Activated B cell treated with CpG ODN at 0.5 μM for 24 hours (primary cell): ENCODE results near the gene DPY30. TPM values are rescaled to one million over a fixed set of nuclear protein-coding genes. Genes with fewer than 3 reads are reported as not detected.
A peak's percentile ranks its signal among the peaks of the same experiment; 100 is the strongest.

Experiments used
- ATAC-seq: fragments of 200-7000 bp; cut with Tn5 transposase; one replicate; pipeline ENCODE4 v1.10.0; 2021; ENCODE audit warnings: low read depth, mild to moderate bottlenecking, moderate library complexity
- CTCF ChIA-PET: fragments of 350-600 bp; sonication (Branson Sonifier 250); formaldehyde crosslinking; loops from one replicate; lab custom pipeline; 2021; ENCODE audit warnings: antibody characterized with exemption; lab: Charles Lee
- POLR2A ChIA-PET: fragments of 350-600 bp; sonication (Branson Sonifier 250); formaldehyde crosslinking; loops from one replicate; lab custom pipeline; 2021; ENCODE audit warnings: antibody characterized with exemption; lab: Charles Lee
- DNase-seq: peaks from one replicate; pipeline ENCODE4 v3.0.0; 2022
- H3K27ac Mint-ChIP-seq: one replicate; pipeline ENCODE4 v1.8.0; 2020; ENCODE audit warnings: mixed read lengths
- H3K27me3 Mint-ChIP-seq: one replicate; pipeline ENCODE4 v1.8.0; 2021; ENCODE audit warnings: mixed read lengths
- H3K36me3 Mint-ChIP-seq: one replicate; pipeline ENCODE4 v1.8.0; 2021; ENCODE audit warnings: low read depth, mixed read lengths
- H3K4me1 Mint-ChIP-seq: one replicate; pipeline ENCODE4 v1.8.0; 2021; ENCODE audit warnings: mixed read lengths
- H3K4me3 Mint-ChIP-seq: one replicate; pipeline ENCODE4 v1.8.0; 2020; ENCODE audit warnings: mild to moderate bottlenecking, mixed read lengths
- H3K9me3 Mint-ChIP-seq: one replicate; pipeline ENCODE4 v1.8.0; 2020; ENCODE audit warnings: mixed read lengths
- intact Hi-C: fragments of 100-400 bp; cut with micrococcal nuclease; formaldehyde crosslinking; loops from one replicate; pipeline ENCODE4 v1.15.1; 2024
- total RNA-seq: library from RNA; stranded (reverse); gene quantifications from 2 replicates; pipeline ENCODE4 v1.2.3, GENCODE V29; 2022
- TF ChIP-seq, protein P1 (sequence below): fragments of 200-600 bp; IDR thresholded peaks from one replicate; pipeline ENCODE4 v1.8.0; 2022; ENCODE audit warnings: antibody characterized with exemption, mild to moderate bottlenecking

The DPY30 gene
- total RNA-seq, 1 donor from 2014 or later = 36.2 TPM

DNA sequence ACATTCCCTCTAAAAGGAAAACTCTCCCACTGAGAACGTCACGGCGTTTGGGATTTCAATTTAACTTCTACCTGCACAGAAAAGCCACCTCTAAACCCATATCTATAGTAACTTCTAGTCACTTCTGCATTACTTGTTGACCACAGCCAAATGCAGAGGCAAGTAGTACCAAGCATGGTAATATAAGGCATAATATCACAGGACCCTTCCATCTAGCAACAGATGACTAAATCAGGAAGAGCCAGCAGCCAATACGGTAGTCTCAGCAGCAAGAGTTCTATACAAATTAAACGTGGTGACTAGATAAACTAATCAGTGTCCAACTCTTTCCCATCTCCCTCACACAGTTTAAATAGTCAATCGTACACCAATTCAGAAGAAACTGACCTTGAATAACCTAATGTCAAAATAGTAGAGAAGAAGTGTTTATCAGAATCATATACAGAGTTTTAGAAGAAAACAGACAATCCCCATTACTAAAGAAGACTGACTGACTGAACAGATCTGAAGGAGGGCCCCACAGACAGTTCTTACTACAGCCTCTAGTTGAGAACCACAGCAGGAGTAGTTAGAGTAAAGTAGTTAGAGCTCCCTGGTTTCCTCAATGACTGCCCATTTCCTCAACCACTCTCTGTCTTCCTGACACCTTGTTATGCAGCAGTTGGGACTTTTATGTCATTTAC, 58.8 kb downstream of the DPY30 start:
- intact Hi-C loops = loop anchor here (1.0 to 2.0 kb wide), 3 partner anchors 14 to 30 kb away; partner anchors contain the start of gene MEMO1
- peak overlapping the region; percentile 56 for H3K4me3 Mint-ChIP-seq
- H3K27me3 Mint-ChIP-seq = no peaks in the 10 kb centered on the region
- TF ChIP-seq, protein P1, sequence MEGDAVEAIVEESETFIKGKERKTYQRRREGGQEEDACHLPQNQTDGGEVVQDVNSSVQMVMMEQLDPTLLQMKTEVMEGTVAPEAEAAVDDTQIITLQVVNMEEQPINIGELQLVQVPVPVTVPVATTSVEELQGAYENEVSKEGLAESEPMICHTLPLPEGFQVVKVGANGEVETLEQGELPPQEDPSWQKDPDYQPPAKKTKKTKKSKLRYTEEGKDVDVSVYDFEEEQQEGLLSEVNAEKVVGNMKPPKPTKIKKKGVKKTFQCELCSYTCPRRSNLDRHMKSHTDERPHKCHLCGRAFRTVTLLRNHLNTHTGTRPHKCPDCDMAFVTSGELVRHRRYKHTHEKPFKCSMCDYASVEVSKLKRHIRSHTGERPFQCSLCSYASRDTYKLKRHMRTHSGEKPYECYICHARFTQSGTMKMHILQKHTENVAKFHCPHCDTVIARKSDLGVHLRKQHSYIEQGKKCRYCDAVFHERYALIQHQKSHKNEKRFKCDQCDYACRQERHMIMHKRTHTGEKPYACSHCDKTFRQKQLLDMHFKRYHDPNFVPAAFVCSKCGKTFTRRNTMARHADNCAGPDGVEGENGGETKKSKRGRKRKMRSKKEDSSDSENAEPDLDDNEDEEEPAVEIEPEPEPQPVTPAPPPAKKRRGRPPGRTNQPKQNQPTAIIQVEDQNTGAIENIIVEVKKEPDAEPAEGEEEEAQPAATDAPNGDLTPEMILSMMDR = no peak
- H3K4me1 Mint-ChIP-seq = peaks cover 34% of the 10 kb centered on the region
- peaks cover 11% of the 10 kb centered on the region for H3K36me3 Mint-ChIP-seq
- POLR2A ChIA-PET = interaction anchor here (0.9 kb wide), 1 partner anchor 59 kb away, joined by 4 read pairs; the partner anchor contains the start of gene DPY30
- H3K9me3 Mint-ChIP-seq = no peaks in the 10 kb centered on the region
- ATAC-seq (peak; percentile 99), DNase-seq (no peak)
- CTCF ChIA-PET = no interaction called here
- peak overlapping the region; percentile 87 for H3K27ac Mint-ChIP-seq

DNA sequence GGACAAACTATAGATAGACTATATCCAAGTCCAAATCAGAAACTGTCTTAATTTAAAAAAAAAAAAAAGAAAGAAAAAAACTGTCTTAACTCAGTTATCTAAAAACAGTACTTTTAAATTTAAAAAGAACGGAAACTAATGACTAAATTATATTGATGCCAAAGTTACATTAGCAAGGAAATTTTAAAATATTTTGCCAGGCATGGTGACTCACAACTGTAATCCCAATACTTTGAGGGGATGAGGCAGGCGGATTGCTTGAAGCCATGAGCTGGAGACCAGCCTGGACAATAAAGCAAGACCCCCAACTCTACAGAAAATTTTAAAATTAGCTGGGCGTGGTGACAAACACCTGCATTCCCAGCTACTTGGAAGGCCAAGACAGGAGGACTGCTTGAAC, 59.6 kb downstream of the DPY30 start:
- DNase-seq = no peak
- Mint-ChIP-seq H3K9me3 (no peaks in the 10 kb centered on the region), H3K36me3 (peaks cover 13% of the 10 kb centered on the region), H3K4me1 (peaks cover 37% of the 10 kb centered on the region), H3K27ac (no peak overlapping the region), H3K4me3 (no peak overlapping the region), H3K27me3 (no peaks in the 10 kb centered on the region)
- POLR2A ChIA-PET = no interaction called here
- TF ChIP-seq, protein P1 = no peak
- no peak for ATAC-seq
- intact Hi-C loops = loop anchor here (1.0 to 2.0 kb wide), 3 partner anchors 15 to 31 kb away; partner anchors contain the start of gene MEMO1
- CTCF ChIA-PET = no interaction called here

DNA sequence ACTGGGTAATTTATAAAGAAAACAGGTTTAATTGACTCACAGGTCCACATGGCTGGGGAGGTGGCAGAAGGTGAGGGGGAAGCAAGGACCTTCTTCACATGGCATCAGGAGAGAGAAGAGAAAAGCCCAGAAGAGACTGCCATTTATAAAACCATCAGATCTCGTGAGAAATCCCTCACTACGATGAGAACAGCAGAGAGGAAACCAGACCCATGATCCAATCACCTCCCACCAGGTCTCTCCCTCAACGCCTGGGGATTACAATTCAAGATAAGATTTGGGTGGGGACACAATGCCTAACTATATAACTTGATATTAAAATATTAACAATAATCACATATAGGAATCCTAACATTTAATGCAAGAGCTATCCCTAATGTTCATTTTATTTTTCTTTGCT, 60.6 kb downstream of the DPY30 start:
- TF ChIP-seq, protein P1 = no peak
- CTCF ChIA-PET = interaction anchor here (0.6 kb wide), 1 partner anchor 23 kb away, joined by 3 read pairs; no protein-coding TSS in a partner anchor
- intact Hi-C loops = no loop called here
- DNase-seq (no peak), ATAC-seq (no peak)
- Mint-ChIP-seq H3K4me3 (no peak overlapping the region), H3K27ac (no peak overlapping the region), H3K27me3 (no peaks in the 10 kb centered on the region), H3K36me3 (peaks cover 13% of the 10 kb centered on the region), H3K4me1 (peaks cover 42% of the 10 kb centered on the region), H3K9me3 (no peaks in the 10 kb centered on the region)
- POLR2A ChIA-PET = interaction anchor here (0.5 kb wide), 1 partner anchor 23 kb away, joined by 4 read pairs; no protein-coding TSS in a partner anchor

DNA sequence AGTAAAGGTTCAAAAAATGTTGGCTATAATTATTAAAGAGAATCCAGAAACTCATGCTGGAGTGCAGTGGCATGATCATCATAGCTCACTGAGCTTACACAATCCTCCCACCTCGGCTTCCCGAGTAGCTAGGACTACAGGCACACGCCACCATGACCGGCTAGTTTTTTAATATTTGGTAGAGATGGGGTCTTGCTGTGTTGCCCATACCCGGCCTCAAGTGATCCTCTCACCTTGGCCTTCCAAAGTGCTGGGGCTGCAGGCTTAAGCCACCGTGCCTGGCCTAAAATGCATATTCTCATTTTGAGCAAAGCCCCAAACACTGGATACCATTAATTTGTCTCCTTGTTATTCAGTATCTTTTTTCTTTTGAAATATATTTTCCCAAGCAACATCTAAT, 61.2 kb downstream of the DPY30 start:
- Mint-ChIP-seq H3K4me1 (peaks cover 43% of the 10 kb centered on the region), H3K27me3 (no peaks in the 10 kb centered on the region), H3K4me3 (no peak overlapping the region), H3K36me3 (peaks cover 8% of the 10 kb centered on the region), H3K27ac (no peak overlapping the region), H3K9me3 (no peaks in the 10 kb centered on the region)
- POLR2A ChIA-PET = no interaction called here
- ATAC-seq (no peak), DNase-seq (no peak)
- intact Hi-C loops = no loop called here
- TF ChIP-seq, protein P1 = no peak
- CTCF ChIA-PET = interaction anchor here (1.3 kb wide), 1 partner anchor 18 kb away, joined by 4 read pairs; no protein-coding TSS in a partner anchor

Other genes starting within 250 kb of the DPY30 start
- gene MEMO1, start 28.8 kb downstream of the DPY30 start, total RNA-seq = 68.7 and 71.6 TPM in 2 replicates
- gene SPAST, start 23.8 kb upstream of the DPY30 start, total RNA-seq = 17.6 and 20.8 TPM in 2 replicates
- gene SLC30A6, start 126.1 kb upstream of the DPY30 start, total RNA-seq = 15.6 and 17.2 TPM in 2 replicates
- 0.91 and 0.98 TPM in 2 replicates for gene NLRC4, start 225.1 kb upstream of the DPY30 start, total RNA-seq
- 25.6 and 27.2 TPM in 2 replicates for gene YIPF4, start 238.1 kb upstream of the DPY30 start, total RNA-seq